Left forelimb (tissue), 1 donor: ENCODE data around the gene CACNB2.

Experiments
- DNase-seq: peaks from one replicate; pipeline ENCODE4 v3.0.0-alpha.2; 2018; ENCODE audit warnings: low spot score

Gene CACNB2

DNA sequence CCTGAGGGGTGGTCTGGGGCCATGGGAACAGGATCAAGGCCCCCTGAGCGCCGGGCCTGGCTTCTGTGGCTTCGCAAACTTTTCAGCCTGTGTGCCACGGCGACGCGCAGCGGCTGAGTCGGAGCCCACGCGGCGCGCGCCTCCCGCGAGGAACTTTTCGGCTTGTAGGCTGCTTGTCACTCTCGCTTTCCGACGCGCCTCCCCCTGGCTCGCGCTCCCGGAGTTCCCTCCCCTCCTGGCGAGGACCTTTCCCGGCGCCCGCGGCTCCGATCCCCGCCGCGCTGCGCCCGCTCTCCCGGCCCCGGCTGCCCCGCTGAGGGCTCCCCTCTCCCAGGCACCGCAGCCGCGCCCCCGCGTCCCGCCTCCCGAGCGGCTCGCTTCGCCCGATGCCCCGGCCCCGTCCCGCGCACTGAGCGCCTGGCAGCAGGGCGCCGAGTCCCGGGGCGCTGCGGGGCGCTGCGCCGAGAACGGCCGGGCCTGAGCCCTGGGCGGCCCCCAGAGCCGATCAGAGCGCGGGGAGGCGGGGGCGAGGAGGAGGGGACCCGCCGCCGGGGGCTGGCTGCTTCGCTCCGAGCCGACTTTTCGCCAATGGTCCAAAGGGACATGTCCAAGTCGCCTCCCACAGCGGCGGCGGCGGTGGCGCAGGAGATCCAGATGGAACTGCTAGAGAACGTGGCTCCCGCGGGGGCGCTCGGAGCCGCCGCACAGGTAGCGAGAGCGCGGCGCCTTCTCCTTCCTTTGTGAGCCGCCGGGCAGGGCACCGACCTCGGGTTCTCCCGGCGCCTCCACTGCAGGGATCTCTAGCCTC is at the start of gene CACNB2:
TSS of gene CACNB2 (plus strand) at position 276 of the 808 bp plus-strand sequence.
- peak; percentile 82 for DNase-seq

DNA sequence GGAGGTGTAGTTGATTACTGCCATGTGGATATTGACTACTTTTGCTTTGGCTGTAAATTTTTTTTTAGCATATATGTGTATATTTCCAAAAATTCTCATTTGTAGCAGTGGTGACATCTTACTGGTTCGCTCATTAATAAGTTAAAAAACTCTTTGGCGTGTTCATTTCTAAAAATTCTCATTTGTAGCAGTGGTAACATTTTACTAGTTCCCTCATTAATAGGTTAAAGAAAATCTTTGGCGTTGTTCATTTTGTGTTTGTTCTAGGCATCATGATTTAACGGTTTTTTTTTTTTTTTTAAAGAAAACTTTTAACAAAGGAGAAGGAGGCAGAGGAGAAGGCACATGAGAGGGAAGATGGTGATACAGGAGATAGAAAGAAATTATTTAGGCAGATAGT is 45.9 kb upstream of the CACNB2 start:
- DNase-seq = no peak

DNA sequence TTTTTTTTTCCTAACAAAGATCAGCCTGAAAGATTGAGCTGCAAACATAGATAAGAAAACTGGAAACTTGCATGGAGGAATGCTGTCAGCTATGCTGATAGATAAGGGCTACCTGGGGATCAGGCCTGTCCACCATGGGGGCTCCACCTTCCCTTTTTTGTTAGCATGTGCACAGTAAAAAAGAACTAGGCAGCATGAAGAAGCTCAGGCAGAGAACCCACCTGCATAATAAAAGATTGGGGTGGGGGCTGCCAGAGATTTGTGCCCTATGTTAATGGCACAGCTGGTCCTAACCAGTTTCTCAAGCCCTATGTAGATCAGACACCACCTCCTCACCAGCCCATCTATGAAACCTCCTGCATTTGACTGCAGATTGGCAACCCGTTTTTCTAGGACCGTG is 45.4 kb upstream of the CACNB2 start:
- no peak for DNase-seq

DNA sequence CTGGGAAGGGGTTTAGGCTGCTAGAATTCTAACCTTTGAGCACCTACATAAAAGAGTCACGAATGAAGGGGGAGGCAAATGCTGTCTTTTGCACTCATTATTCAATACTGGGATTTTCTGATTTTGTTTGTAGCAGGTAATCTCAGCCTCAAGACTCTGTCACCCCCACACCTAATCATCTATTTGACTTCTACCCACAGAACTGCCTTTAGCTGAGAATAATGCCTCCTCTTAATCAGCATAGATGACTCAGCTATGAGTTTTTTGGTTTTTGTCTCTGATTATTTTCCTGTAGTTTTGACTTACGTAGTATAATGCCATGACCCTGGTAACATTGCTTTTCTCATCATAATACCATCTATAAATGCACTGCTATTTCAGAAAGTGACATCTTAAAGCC is 42.7 kb upstream of the CACNB2 start:
- DNase-seq = no peak

DNA sequence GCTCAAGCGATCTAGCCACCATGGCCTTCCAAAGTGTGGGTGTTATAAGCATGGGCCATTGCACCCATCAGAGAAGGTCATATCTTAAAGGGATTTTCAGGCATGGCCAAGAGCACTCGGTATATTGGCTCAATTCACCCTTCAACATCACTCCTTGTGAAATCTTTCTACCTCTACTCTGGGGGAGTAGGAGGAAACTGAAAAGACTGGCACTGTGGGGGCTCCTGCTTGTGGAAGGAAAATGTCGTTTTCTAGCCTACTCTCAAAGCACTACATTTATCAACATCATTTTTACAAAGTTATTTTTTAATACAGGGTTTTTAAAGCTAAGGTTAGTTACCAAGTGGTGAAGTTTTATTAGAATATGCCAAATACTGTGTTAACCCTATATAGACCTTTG is 42.0 kb upstream of the CACNB2 start:
- DNase-seq = no peak

DNA sequence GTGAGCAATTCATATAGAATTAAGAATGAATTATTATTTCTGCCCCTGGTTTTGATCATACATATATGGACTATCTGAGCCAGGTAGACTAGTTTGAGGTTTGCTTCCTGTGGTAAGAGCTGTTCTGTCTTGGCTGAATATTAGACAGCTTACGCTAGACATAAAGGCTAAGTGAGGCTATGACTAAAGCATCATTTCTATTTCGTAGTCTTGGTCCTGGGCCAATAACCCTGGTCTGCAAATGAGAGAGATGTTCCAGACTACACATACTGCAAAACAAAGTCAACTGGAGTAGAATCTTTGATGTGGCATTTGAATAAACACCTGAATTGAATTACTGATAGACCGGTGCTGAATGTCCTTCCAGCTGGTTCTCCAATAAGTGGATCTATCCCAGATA is 40.8 kb upstream of the CACNB2 start:
- DNase-seq = no peak

DNA sequence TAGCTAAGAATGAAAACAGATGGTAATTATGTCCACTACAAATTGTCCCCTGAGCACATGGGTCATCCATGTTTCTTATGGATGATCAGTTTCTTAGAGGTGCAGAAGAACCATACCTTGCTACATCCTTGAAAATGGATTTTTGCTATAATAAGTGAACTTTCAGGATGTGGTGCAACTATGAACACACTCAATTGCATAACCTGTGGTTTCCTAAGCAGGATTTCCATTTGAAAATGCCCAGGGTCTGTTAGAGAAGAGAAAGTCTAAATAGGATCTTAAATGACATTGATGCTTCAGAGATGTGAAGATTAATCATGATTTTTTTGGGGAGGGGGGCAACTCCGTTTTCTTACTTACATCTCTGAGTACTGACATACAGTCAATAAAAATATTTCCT is 39.6 kb upstream of the CACNB2 start:
- no peak for DNase-seq

DNA sequence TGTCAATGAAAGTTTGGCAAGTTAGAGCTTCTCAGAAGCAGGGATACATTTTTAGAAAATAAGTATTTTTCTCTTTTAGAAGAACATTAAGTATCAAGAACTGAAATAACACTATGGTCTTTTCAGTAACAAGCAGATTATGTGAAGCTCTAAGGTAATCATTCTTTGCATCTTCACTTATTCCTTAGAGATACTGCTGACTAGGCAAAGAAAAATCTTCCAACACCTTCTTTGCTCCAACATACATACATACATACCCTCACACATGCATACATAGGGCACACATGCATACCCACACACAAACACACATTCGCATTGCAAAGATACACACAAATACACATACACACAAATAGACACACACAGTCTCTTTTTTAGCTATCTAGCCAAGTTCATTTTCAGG is 37.8 kb upstream of the CACNB2 start:
- no peak for DNase-seq

DNA sequence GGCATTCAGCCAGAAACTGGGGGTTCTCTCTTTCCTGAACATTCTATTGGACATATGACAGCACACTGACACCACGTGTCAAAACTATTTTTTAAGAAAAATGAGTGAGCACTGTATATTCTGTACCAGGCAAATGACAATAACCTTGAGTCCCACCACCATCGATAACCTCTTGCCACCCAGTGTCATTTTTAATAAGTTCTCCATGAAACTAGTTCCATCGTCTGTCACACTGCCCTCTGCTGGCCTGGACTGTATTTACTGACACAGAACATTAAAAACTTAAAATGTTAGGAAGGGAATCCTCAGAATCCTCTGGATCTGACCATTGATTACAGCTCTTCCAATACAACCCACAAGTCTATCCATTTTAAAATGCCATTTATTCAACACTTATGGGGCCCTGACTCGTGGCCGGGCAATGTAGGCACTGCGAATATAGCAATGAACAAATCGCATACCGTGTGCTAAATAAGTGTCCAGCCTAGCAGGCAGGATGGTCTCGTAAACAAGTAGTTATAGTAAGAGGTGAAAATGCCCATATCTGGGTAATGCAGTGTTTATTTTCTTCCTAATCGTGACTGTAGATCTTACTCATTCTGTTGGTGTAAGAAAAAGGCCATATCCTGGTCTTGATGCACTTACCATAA is 35.9 kb upstream of the CACNB2 start:
- no peak for DNase-seq

DNA sequence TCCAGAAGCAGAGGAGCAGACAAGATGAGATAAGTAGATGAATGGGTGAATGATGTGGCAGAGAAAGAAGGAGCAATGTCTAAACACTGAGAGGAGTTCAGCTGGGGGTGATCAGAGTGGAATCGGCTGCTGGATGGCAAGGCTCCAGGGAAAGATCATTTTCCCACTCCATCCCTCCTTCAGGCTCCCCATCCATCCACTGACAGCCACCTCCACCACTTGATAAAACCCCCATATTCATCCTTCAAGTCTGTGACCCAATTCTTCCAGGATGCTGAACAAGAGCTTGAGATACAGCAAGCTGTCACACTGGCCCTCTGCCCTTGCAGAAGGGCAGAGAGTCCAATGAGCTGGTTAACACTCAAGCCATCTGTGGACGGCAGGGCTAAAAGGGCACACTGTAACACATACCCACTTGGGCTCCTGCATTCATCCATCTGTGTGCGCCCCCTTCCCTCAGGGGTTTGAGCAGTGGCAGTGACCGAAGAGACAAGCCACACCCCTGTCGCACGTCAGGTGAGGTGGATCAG is 30.8 kb upstream of the CACNB2 start:
- no peak for DNase-seq

DNA sequence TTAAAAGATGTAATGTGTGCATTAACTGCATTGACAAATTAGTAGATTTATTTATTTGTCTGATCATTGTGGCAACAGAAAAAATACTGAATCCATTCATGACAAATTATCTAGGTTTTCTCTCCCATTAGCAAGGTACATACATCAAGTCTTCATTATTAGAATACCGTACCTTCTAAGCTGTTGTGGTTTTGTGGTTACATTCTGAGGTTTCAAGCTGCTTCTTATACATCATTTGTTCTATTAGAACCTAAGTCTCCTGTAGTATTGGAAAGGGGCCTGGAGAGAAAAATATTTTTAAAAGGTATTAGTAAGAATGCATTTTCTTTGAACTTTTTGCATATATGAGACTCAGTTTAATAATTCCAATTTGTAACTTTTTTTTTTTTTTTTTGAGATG is 26.3 kb upstream of the CACNB2 start:
- DNase-seq = no peak

DNA sequence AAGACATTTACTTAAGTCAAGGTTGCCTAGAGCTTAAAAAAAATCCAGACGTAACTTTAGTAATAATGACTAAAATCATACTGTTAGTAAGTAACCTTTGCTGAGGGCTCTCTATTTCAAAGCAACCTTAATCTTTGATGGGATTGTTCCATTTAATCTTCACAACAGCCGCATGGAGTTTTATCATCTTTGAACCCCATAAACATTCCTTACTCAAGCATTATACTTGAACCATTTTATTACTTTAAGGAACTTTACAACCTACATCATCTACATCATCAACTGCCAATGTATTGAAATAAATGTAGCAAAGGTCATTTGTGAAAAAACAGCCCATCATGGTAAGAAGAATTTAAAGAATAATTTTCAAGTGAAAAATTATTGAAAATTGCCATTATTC is 22.9 kb upstream of the CACNB2 start:
- no peak for DNase-seq

DNA sequence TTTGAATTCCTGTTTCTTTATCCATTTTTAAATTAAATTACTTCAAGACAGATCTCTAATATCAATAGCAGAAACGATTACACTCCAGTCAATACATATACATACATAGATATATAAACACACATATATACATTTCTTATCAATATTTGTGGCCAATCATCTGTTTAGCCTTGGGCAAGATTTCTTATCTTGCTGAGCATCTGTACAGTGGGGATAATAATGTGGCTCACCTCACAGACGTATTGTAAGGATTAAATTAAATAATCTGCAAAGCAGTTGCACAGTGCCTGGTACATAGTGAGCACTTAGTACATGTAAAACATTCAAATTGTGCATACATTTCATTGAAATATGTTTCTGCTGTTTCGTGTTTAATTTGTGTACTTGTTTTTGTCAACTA is 17.5 kb upstream of the CACNB2 start:
- DNase-seq = no peak

DNA sequence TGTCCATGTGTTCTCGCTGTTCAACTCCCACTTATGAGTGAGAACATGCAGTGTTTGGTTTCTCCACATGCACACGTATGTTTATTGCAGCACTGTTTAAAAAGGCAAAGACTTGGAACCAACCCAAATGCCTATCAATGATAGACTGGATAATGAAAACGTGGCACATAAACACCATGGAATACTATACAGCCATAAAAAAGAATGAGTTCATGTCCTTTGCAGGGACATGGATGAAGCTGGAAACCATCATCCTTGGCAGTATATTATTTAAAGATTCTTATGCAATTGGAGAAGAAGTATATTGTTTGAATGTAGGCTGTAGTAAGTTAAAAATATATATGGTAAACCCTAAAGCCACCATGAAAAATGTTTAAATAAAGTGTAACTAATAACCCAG is 7.2 kb upstream of the CACNB2 start:
- no peak for DNase-seq

DNA sequence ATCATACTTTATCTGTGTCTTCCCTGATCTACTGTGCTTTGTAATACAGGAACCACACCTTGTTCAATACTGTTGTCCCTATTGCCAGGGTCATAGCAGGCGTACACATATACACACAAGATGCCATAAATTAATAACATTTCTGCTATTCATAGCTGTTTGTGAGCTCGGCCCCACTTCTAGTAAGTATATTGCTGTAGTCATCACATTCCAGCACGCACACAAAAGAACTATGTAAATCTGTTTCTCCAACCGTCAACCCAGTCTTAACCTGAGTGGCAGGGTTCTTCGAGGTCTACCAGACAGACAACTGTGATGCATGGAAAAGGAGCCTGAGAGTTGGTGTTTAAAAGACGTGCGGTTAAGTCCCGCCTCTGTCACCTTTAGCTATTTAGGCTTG is 5.7 kb upstream of the CACNB2 start:
- DNase-seq = no peak

DNA sequence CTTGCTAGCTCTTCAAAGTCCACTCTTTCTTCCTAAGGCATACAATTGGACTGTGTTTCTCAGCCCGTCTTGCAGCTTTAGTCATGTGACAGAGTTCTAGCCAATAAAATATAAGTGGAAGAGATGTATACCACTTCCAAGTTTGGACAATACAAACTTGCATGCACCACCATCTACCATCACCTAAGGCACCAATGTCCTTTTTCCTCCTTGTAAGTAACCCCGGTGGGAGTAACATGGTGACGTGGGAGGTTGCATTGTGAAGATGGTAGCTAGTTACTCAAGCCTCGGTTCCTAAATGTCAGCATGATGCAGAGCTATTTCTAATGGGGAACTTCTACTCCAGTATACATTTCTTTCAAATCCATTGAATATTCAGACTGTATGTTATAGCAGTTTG is 5.3 kb upstream of the CACNB2 start:
- no peak for DNase-seq

DNA sequence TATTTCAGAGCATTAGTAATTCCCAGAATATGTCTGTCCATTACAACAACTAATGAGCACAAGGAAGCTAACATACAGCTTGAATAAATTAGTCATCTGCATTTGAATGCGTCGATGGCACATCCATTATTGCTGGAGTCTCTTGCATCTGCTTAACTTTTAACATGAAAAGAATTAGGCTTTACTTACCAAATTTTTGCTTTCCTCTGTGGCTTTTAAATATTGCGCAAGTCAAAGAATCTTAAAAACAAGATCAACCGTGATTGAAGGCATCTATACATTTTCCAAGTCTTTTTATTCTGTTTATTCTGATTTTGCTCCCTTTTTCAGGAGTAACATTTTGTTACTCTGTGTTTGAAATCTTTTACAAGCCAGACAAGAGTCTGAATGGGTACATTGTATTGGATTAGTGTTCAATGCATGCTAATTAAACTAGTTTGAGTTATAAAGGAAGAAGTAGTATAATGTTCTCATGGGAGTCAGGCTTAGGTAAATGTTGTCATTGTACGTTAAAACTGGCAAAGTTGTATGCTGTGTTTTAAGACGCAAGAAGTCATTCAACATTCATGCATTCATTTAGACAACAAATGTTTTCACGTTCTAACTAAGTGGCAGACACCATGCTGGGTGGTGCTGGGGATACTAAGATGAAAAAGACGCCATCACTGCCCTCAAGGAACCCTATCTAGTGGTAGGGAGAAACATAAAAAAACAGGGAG is 4.0 kb upstream of the CACNB2 start:
- no peak for DNase-seq

DNA sequence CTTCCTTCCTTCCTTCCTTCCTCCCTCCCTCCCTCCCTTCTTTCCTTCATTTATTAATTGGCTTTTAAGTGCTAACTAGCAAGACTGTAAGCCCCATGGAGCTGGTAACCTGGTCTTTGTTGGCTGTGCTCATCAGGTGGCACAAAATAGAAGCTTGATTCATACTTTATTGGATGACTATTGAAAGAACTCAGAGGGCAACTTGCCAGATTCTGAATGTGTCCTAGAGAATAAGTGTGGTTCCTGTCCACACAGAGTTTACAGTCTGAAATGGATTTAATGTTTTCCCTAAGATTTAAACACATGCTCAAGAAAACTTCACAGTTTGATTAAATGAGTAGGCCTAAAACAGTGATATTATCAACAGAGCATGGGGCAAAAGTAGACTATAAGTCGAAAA is 3.1 kb upstream of the CACNB2 start:
- DNase-seq = no peak

DNA sequence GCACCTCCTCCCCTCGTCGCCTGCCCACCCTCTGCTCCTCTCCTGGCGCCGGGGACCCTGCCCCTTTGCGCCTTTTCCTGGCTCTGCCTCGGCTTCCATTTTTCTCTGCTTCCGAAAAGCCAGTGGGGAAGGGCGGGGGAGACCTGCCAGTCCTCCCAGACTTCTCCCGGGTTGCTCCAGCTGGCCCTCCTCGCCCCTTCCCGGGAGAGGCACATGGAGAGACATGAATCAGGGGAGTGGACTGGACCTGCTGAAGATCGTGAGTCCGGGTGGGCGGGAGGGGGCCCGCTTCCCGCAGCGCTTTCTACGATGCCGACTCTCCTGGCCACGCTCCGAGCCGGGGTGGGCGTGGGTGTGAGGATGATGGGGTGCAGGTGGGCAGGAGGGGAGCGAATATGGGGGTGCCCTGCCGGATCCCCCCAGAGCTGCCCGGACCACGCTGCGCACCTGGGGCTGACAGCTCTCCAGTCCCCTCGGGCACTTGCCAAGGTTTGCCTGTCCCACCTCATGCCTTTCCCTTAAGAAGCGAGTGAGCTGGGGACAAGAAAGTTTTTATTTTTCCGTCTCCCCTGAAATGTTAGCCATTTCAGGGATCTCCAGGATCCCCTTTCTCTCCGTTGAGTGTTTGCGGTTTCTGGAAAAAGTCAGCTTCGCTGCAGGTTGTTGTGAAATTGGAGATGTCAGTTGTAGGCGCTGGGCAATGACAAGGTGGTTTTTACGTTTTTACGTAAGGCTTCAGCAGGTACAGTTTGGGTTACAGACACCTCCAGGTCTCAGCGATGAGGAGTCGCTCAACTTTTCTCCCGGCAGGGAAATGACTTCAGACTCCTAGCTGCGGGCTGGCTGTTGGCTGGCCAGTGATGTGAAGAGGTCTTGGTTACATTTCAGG is 977 bp downstream of the CACNB2 start:
- DNase-seq = no peak

DNA sequence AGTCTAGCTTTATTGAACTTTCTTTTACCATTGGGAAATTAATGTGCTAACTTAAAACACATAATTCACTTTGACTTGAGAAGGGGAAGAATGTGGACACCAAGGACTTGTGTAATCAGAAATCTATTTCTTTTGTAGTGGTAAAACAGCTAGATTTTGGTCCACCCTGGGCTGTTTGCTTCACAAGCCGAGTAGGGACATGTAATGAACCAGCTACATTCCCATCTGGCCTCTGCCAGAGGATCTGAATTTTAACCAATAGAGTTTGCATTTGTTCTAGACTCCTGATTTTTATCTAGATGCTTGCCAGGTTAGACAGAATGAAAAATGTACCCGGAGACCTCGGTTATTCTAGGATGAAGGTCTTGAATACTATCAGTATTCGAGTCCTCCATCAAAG is 1.9 kb downstream of the CACNB2 start:
- no peak for DNase-seq

DNA sequence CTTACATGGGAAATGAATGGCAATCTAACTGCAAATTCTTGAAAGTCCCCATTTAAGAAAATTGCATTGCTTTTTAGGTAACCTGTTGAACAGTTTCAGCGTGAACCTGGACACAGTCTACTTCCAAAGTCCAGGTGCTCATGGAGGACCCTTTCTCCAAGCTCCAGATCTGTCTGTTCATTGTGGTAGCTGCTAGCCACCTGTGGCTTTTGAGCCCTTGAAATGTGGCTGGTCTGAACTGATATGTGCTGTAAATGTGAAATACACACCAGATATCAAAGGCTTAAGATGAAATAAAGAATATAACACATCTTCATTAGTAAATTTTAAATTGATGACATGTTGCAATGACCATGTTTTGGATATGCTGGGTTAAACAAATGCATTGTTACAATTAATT is 4.2 kb downstream of the CACNB2 start:
- DNase-seq = no peak

DNA sequence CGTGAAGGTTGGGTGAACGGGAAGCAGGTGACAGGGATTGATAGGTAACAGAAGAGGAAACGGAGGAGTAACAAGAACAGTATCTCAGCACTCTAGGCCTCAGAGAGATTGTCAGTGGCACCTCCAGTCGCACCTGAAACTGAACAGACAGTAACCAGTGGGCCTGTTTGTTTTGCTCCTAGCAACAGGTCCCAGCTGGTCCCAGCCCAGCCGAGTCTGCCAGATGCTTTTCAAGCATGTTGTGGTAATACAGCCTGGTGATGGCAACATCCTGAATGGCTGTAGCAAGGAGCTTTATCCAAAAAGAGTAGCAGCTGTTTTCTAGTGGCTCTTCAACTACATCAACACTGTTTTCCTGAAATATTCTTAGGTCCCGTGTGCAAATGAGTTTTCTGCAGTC is 4.7 kb downstream of the CACNB2 start:
- DNase-seq = no peak
